Measurements from ENCODE around the gene LRRC40.
A peak's percentile ranks its signal among the peaks of the same experiment; 100 is the strongest.
"Not testable (repeated sequence)": the region's sequence is repeated elsewhere in the genome, so short reads cannot be mapped to it uniquely, and the experiment has no call there.

The LRRC40 gene

GRCh38 chr1:70205434-70206118 lies at the start of gene LRRC40:
TSS of gene LRRC40 (minus strand) at chr1:70205579. CDS start at chr1:70205540, 39 bp downstream.
- DNase-seq: peak; percentile 97

DNA sequence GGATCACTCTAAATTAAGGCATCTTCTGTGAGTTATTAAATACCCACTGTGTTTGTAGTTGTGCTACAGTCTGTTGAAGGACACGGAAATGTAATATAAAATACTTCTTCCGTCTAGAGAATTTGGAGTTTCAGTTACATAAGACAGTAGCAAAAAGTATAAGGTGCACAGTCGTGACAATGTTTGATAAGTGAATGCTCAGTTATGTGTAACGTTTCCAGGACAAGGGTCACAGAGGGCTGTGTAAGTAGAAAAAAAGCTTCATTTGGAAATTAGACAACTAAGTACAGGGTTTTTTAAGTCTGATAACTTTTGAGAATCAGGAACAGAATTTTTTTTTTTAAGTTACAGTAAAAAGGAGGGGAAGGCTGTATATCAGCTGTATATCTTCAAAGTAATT lies 43.4 kb upstream of the LRRC40 start:
- DNase-seq: no peak

- no peak for DNase-seq
Measured at GRCh38 chr1:70247768-70248167, 42.4 kb upstream of the LRRC40 start.

DNA sequence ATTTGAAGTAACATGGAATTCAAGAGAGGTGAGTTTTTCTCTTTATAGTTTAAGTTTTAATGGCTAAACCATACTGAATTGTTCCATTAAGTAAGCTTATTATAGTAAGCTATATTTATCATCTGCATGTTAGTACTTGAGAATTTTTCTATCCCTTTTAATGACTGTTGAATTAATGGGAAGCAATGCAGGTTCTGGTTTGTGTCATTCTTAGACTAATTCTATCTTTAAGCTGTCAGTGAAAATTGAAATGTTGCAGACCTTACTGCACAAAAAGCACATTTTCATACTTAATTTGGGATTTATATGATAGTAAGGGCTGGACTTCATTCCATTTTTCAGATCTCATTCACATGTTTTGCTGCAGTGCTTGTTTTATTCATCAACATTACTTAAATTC lies 41.7 kb upstream of the LRRC40 start:
- no peak for DNase-seq

DNA sequence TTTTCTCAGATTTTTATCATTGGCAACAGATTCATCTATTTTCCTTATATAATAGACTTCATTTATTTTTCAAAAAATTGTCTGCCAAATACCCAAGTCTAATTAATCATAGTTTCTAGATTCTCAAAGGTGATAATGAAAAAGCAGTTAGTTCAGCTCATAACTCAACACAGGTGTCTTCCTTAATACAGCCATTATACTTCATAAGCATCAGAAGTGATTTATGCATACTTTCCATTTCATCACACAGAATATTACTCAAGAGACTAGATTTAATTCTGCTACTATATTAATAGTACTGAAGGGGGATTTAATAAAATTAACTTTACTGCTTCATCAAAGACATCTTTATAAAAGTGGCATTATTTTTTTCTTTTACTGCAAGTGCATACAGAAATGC lies 34.6 kb upstream of the LRRC40 start:
- DNase-seq: no peak

DNA sequence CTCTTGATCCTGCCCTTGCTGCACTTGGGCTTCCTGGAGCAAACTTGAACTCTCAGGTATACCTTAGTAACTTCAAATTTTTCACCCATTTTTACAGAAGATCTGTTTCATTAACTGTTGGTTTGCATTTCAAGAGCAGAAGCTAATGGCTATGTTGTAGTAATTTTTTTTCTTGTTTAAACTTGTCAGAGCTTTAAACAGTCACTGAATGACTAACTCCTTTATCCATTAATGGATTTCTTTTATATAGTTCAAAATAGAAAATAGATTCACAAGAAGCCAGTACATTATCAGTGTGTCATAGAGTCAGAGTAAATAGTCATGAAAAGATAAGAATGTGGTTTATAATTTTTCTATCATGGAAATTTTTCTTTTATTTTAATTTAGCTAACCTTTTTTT lies 29.4 kb upstream of the LRRC40 start:
- DNase-seq: no peak

- DNase-seq: no peak
Measured at GRCh38 chr1:70231475-70231874, 26.1 kb upstream of the LRRC40 start.

- no peak for DNase-seq
Measured at GRCh38 chr1:70228670-70229069, 23.3 kb upstream of the LRRC40 start.

DNA sequence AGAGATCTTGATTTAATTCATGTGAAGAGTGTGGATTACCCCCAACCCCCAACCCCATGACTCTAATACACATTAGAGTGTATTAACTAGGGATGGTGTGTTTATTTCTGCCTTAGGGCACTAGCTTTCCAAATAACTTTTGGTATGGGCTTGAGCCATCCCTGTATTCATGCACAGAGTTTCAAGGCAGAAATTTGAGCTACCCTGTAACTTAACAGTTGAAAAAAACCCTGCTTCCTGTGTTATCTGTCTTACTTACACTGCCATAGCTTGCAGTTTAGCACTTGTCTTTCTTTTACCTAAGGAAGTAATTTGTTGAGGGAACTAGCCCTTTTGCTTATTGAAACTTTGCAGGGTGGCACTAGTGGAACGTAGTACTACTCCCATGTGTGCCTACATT lies 22.1 kb upstream of the LRRC40 start:
- DNase-seq: no peak

DNA sequence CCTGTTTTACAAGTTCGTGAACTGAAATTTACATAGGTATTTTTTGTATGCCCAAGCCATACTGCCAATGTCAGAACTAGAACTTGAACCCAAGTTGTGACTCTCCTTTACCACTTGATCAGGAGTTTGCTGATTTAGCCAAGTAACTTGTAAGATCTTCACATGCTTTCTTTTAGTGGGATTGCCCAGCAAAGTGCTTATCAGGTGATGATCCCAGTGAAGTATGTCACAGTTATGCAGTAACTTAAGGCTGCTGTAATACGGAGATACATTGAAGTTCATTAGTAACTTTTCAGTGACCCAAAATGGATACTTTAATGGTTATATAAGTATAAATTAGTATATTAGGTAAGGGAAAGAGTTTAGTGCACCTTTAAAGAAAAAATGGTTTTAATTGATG lies 19.6 kb upstream of the LRRC40 start:
- no peak for DNase-seq

DNA sequence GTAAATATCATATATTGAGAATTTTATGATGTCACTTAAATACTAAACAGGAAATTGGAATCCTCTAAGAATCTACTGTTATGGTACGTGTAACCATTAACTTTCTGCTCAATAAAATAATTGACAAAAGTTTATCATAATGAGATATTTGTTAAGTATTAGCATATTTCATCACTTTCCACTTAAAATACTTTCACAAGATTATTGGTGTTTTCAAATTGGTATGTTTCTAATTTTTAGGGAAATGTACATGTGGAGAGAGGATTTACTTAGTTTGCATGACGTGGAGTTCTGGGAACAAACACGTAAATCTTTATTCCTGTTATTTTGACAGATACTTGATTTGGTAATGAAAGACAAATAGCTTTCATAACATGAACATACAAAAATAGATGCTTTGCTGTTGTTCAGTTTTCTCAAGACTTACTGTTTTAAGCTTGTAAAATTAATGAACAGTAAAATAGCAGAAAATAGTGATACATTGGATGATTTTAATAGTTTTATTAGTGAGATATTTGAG lies 17.4 kb upstream of the LRRC40 start:
- DNase-seq: no peak

DNA sequence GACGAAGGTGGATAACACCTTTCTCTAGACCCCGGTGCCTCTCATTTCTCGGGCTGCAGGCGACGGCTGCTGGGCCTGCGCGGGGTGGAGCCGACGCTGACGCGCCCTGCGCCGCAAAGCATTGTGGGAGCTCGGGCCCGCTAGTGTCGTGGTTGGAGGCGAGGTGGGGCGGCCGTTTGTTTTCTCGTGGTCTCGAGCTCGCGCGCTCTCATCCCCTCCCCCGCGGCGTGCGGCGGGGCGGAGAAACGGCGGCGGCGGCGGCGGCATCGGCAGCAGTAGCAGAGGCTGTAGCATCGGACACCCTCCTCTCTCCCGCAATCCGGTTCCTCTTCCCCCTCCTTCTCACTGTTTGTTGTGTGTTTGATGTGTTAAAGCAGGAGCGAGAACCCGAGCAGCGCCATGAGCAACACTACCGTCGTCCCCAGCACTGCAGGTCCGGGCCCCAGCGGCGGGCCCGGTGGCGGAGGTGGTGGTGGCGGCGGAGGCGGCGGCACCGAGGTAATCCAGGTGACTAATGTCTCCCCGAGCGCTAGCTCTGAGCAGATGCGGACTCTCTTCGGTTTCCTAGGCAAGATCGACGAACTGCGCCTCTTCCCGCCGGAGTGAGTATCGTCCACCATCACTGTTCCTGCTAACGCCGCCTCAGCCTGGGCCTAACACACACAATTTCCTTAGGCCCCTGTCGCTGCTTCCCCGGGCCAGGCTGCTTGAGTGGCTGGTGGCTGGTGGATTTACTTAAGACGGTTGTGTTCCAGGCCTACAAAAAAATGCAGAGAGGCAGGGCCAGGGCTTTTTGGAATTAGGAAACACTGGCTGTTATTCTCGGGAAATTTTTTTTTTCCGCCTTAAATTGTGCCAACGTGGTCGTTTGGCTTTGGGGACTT lies 16.1 kb upstream of the LRRC40 start, which contains the start of gene SRSF11:
SRSF11 (plus strand) TSS at position 143 of the 884 bp plus-strand sequence; CDS start at position 400, 257 bp downstream.
- DNase-seq: peak; percentile 97

DNA sequence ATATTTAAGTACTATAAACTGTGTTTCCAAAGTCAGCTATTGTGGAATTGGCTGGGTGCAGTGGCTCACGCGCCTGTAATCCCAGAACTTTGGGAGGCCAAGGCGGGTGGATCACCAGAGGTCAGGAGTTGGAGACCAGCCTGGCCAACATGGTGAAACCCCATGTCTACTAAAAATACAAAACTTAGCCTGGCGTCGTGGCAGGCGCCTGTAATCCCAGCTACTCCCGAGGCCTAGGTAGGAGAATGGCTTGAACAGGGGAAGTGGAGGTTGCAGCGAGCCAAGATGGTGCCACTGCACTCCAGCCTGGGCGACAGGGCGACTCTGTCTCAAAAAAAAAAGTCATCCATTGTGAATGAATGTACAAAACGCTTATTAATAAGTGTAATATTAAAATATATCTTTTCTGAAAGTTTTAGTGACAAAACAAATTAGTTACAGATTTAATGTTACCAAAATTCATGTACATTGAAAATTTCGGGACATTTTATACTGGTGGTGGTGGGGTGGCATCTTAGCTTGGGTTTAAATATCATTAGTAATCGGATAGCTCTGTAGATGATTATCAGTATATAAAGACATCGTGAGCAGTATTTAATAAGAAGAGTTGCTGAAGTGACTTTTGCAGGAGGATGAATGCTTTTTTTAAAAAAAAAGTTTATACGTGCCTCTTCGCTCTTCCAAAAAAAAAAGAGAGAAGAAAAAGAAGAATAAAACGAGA lies 15.3 kb upstream of the LRRC40 start:
- no peak for DNase-seq

GRCh38 chr1:70220015-70220414 lies 14.6 kb upstream of the LRRC40 start:
- DNase-seq: peak; percentile 37

DNA sequence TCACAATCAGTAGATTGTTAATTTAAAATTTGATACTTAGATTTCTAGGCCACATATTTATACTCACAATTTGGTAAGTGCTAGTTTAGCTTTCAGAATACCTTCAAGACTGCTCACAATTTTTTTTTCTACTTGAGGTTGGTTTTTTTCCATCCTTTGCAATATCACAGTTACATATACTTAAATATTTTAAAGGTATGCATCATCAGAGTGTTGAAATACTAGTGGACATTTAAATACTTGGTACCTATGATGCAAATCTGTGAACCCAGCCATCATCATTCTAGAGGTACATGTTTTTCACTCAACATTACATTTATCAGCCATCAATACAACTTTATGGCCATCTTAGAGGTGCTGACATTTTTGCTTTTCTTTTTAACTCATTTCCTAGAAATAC lies 6.2 kb upstream of the LRRC40 start:
- no peak for DNase-seq

DNA sequence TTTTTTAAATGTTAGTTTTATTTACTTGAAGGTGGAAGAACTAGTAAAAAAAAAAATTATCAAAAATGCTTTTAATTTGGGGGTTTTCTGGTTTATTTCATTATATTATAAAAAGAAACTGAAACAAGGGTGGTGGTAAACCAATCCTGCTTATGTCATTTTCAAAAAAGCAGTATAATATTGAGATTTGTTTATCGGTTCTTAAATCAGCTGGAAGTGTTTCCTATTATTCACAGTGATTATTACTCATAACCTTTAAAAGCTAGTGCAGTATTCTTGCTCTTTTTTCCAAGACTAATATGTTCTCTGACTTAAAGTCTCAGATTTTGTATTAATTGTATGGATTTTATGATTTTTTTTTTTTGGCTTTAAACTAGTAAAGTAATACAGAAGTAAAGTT lies 5.4 kb upstream of the LRRC40 start:
- no peak for DNase-seq

DNA sequence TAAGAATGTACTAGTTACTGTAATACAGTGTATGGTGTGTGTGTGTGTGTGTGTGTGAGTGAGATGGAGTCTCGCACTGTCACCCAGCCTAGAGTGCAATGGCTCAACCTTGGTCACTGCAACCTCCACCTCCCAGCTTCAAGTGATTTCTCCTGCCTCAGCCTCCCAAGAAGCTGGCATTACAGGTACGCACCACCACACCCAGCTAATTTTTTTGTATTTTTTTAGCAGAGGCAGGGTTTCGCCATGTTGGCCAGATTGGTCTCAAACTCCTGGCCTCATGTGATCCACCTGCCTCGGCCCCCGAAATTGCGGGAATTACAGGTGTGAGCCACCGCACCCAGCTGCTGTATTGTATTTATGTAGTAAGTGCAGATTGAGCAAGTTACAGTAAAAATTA lies 2.9 kb upstream of the LRRC40 start:
- DNase-seq: no peak

GRCh38 chr1:70207492-70207891 lies 2.1 kb upstream of the LRRC40 start:
- DNase-seq: no peak

DNA sequence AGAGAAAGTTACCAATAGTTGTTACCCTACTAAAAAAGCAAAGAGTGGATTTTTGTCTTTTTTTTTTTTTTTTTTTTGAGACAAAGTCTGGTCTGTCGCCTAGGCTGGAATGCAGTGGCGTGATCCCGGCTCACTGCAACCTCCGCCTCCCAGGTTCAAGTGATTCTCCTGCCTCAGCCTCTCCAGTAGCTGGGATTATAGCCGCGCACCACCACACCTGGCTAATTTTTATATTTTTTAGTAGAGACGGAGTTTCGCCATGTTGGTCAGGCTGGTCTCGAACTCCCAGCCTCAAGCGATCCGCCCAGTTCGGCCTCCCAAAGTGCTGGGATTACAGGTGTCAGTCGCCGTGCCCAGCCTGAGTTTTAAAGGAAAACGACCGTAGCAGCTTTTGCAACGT lies 1.5 kb upstream of the LRRC40 start:
- DNase-seq: not testable (repeated sequence)

GRCh38 chr1:70205071-70205433 lies 327 bp downstream of the LRRC40 start:
- no peak for DNase-seq

- no peak for DNase-seq
Measured at GRCh38 chr1:70204600-70204999, 779 bp downstream of the LRRC40 start.

- no peak for DNase-seq
Measured at GRCh38 chr1:70204139-70204538, 1.2 kb downstream of the LRRC40 start.

DNA sequence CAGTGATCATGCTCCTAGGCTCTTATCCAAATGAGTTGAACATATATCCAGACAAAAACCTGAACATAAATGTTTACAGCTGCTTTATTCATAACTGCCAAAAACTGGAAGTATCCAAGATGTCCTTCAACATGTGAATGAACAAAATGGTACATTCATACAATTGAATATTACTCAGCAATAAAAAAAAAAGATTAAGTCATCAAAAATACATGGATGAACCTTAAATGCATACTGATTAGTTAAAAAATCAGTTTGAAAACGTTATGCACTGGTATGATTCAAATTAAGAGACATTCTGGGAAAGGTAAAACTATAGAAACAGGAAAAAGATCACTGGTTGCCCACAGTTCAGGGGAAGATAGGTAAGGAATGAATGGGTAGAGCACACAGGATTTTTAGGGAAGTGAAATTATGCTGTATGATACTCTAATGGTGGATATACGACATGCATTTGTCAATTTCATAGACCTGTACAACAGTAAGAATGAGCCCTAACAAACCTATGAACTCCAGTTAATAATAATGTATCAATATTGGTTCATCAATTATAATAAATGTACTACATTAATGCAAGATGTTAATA lies 3.1 kb downstream of the LRRC40 start:
- DNase-seq: no peak

Data from suppressor macrophage treated with lipopolysaccharide for 4 hours (primary cell).